ENCODE data around the gene ACE.

Gene ACE

DNA sequence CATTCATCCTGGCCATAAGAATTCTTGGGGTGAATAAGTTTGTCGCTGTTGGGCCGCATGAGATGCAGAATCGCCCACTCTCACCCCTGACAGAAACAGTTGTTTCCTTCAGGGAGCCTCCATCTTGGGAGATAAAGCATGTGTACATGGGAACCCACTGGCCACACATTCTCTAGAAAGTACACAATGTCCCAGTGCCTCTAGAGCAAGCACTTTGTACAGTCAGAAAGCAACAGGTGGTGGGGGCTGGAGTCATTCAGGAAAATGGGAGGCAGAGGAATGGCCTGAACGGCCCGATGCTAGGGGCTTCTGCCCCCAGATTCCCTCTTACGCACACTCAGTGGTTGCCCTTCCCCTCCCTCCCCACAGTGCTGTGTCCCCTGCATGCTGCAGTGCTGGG lies 16.1 kb downstream of the ACE start:
- no peak for DNase-seq

GRCh38 chr17:63493411-63493810 lies 16.6 kb downstream of the ACE start:
- DNase-seq, result no peak

GRCh38 chr17:63494300-63494928 lies 17.6 kb downstream of the ACE start:
- DNase-seq, result no peak

- DNase-seq, result no peak
Observed at GRCh38 chr17:63495491-63495890, 18.6 kb downstream of the ACE start.

GRCh38 chr17:63496177-63496576 lies 19.3 kb downstream of the ACE start:
- no peak for DNase-seq

- DNase-seq, result no peak
Observed at GRCh38 chr17:63496663-63497400, 20.0 kb downstream of the ACE start.

GRCh38 chr17:63497708-63498483 lies 21.0 kb downstream of the ACE start:
- no peak for DNase-seq

DNA sequence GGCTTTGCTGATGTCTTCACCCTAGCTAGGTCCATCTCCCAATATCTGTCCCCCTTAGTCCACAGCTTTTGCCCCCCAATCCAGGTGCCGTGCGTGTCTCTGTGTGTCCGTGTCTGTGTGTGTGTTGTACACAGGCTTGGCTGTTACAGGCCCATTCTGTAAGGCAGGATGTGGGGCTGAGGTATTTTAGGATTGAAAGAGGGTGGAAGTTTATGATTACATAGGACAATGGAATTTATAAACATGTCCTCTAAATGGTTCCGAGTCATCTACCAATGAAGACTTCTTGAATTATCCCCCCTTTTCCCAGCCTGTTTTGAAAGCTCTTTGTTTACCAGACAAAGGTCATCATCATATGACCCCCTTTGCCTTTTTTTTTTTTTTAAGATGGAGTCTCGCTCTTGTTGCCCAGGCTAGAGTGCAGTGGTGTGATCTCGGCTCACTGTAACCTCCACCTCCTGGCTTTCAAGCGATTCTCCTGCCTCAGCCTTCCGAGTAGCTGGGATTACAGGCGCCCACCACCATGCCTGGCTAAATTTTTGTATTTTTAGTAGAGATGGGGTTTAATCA lies 21.9 kb downstream of the ACE start:
- no peak for DNase-seq

GRCh38 chr17:63500543-63501390 lies 23.9 kb downstream of the ACE start:
- peak; percentile 69 to 79 (median 72) for DNase-seq

- no peak for DNase-seq
Observed at GRCh38 chr17:63503341-63503705, 26.5 kb downstream of the ACE start.

DNA sequence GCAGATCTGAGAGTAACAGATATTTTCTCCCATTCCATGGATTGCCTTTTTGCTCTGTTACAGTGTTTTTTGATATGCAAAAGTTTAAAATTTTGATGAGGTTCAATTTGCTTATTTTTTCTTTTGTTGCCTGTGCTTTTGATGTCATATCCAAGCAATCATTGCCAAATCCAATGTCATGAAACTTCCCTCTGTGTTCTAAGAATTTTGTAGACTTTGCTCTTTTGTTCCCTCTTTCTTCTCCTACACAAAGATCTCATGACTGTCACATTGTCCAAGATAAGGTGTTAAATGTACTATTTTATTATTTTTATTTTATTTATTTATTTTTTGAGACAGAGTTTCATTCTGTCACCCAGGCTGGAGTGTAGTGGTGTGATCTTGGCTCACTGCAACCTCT lies 27.4 kb downstream of the ACE start:
- peak in 2 of 3 donors; percentile 27 to 59 for DNase-seq

GRCh38 chr17:63505341-63505740 lies 28.5 kb downstream of the ACE start:
- peak; percentile 36 to 51 (median 49) for DNase-seq

- no peak for DNase-seq
Observed at GRCh38 chr17:63506627-63507026, 29.8 kb downstream of the ACE start.

- DNase-seq, result no peak
Observed at GRCh38 chr17:63511331-63511730, 34.5 kb downstream of the ACE start.

DNA sequence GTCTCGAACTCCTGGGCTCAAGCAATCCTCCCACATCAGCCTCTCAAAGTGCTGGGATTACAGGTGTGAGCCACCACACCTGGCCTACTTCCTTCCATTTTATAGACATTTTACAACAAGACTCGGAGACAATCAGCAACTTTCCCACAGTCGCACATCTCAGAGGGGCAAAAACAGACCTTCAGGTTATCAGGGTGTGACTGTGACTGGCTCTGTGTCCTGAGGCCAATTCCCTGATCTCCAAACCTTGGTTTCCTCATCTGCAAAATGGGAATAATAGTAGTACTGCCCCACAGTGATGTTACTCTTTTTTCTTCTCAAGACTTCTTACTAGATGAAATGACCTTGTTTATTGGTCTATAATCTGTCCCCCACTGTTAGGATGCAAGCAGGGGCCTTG lies 35.5 kb downstream of the ACE start:
- DNase-seq, result no peak

GRCh38 chr17:63512896-63513644 lies 36.2 kb downstream of the ACE start:
- no peak for DNase-seq

DNA sequence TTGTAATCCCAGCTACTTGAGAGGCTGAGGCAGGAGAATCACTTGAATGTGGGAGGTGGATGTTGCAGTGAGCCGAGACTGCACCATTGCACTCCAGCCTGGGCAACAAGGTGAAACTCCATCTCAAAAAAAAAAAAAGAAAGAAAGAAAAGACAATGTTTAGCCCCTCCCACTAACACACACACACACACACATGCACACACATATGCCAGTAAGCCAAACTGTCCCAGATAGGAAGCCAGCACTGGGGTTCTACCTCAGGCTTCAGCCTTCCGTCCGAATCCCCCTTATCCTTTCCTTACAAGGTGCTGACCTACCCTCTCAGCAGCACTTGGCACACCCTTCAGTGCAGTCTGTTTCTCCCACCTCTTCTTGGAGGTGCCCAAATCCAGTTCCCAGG lies 37.6 kb downstream of the ACE start:
- DNase-seq, result no peak

GRCh38 chr17:63514974-63515373 lies 38.1 kb downstream of the ACE start:
- no peak for DNase-seq

GRCh38 chr17:63515426-63515825 lies 38.6 kb downstream of the ACE start:
- no peak for DNase-seq

- DNase-seq, result peak; percentile 73 to 83 (median 78)
Observed at GRCh38 chr17:63516910-63517824, 40.3 kb downstream of the ACE start.

Data from suppressor macrophage treated with lipopolysaccharide for 1 hour (primary cell).